Measurements from ENCODE around the gene PROZ.

The PROZ gene

GRCh38 chr13:113204378-113204734 lies 45.9 kb downstream of the PROZ start:
- Histone ChIP-seq H3K27ac (ENCODE audit: low read depth, low read length) (peak overlapping the region; percentile 71), H3K4me1 (ENCODE audit: control insufficient read depth, insufficient read depth, low read length) (peaks cover 32% of the 10 kb centered on the region), H3K4me3 (ENCODE audit: low read length) (peak overlapping the region; percentile 13), H3K36me3 (ENCODE audit: control insufficient read depth, insufficient read depth, low read length) (peaks cover 7% of the 10 kb centered on the region), H3K27me3 (ENCODE audit: control insufficient read depth, insufficient read depth, low read length) (no peaks in the 10 kb centered on the region), H3K9ac (ENCODE audit: low read length) (no peak overlapping the region)

GRCh38 chr13:113205428-113205931 lies 47.0 kb downstream of the PROZ start:
- no peaks in the 10 kb centered on the region for H3K27me3 ChIP-seq (ENCODE audit: control insufficient read depth, insufficient read depth, low read length)
- H3K27ac ChIP-seq (ENCODE audit: low read depth, low read length), result no peak overlapping the region
- H3K4me3 ChIP-seq (ENCODE audit: low read length), result no peak overlapping the region
- H3K4me1 ChIP-seq (ENCODE audit: control insufficient read depth, insufficient read depth, low read length), result peaks cover 32% of the 10 kb centered on the region
- H3K9ac ChIP-seq (ENCODE audit: low read length), result no peak overlapping the region
- H3K36me3 ChIP-seq (ENCODE audit: control insufficient read depth, insufficient read depth, low read length), result peaks cover 3% of the 10 kb centered on the region

- Histone ChIP-seq H3K36me3 (ENCODE audit: control insufficient read depth, insufficient read depth, low read length) (peaks cover 5% of the 10 kb centered on the region), H3K4me3 (ENCODE audit: low read length) (peak overlapping the region; percentile 97), H3K27me3 (ENCODE audit: control insufficient read depth, insufficient read depth, low read length) (no peaks in the 10 kb centered on the region), H3K27ac (ENCODE audit: low read depth, low read length) (peak overlapping the region; percentile 97), H3K4me1 (ENCODE audit: control insufficient read depth, insufficient read depth, low read length) (peaks cover 32% of the 10 kb centered on the region), H3K9ac (ENCODE audit: low read length) (no peak overlapping the region)
Measured at GRCh38 chr13:113207460-113207859, 49.0 kb downstream of the PROZ start.

- H3K4me3 ChIP-seq (ENCODE audit: low read length), result peak overlapping the region; percentile 97
- H3K27ac ChIP-seq (ENCODE audit: low read depth, low read length), result peak overlapping the region; percentile 97
- peak overlapping the region; percentile 86 for H3K9ac ChIP-seq (ENCODE audit: low read length)
- H3K27me3 ChIP-seq (ENCODE audit: control insufficient read depth, insufficient read depth, low read length), result no peaks in the 10 kb centered on the region
- peaks cover 32% of the 10 kb centered on the region for H3K4me1 ChIP-seq (ENCODE audit: control insufficient read depth, insufficient read depth, low read length)
- H3K36me3 ChIP-seq (ENCODE audit: control insufficient read depth, insufficient read depth, low read length), result peaks cover 5% of the 10 kb centered on the region
Measured at GRCh38 chr13:113207890-113208420, 49.5 kb downstream of the PROZ start.

GRCh38 chr13:113208421-113209335 lies 50.2 kb downstream of the PROZ start, which contains the start of gene PCID2:
TSS of gene PCID2 (minus strand) at chr13:113208669. CDS start at chr13:113208634, 35 bp downstream.
- peaks cover 5% of the 10 kb centered on the region for H3K36me3 ChIP-seq (ENCODE audit: control insufficient read depth, insufficient read depth, low read length)
- H3K4me1 ChIP-seq (ENCODE audit: control insufficient read depth, insufficient read depth, low read length), result peaks cover 27% of the 10 kb centered on the region
- peak within 1 kb of the TSS; percentile 97 for H3K4me3 ChIP-seq (ENCODE audit: low read length)
- H3K27me3 ChIP-seq (ENCODE audit: control insufficient read depth, insufficient read depth, low read length), result no peaks in the 10 kb centered on the region
- H3K9ac ChIP-seq (ENCODE audit: low read length), result peak within 1 kb of the TSS; percentile 86
- peak within 1 kb of the TSS; percentile 97 for H3K27ac ChIP-seq (ENCODE audit: low read depth, low read length)

GRCh38 chr13:113209336-113209758 lies 50.9 kb downstream of the PROZ start, which contains the start of gene CUL4A:
TSS of gene CUL4A (plus strand) at chr13:113209613. CDS start at chr13:113209628, 15 bp downstream.
- no peaks in the 10 kb centered on the region for H3K27me3 ChIP-seq (ENCODE audit: control insufficient read depth, insufficient read depth, low read length)
- H3K4me3 ChIP-seq (ENCODE audit: low read length), result peak within 1 kb of the TSS; percentile 97
- H3K36me3 ChIP-seq (ENCODE audit: control insufficient read depth, insufficient read depth, low read length), result peaks cover 5% of the 10 kb centered on the region
- H3K9ac ChIP-seq (ENCODE audit: low read length), result peak within 1 kb of the TSS; percentile 86
- peaks cover 20% of the 10 kb centered on the region for H3K4me1 ChIP-seq (ENCODE audit: control insufficient read depth, insufficient read depth, low read length)
- peak within 1 kb of the TSS; percentile 97 for H3K27ac ChIP-seq (ENCODE audit: low read depth, low read length)

GRCh38 chr13:113209759-113210421 lies 51.4 kb downstream of the PROZ start:
- Histone ChIP-seq H3K27ac (ENCODE audit: low read depth, low read length) (peak overlapping the region; percentile 69), H3K9ac (ENCODE audit: low read length) (no peak overlapping the region), H3K36me3 (ENCODE audit: control insufficient read depth, insufficient read depth, low read length) (peaks cover 5% of the 10 kb centered on the region), H3K4me1 (ENCODE audit: control insufficient read depth, insufficient read depth, low read length) (peaks cover 15% of the 10 kb centered on the region), H3K27me3 (ENCODE audit: control insufficient read depth, insufficient read depth, low read length) (no peaks in the 10 kb centered on the region), H3K4me3 (ENCODE audit: low read length) (peak overlapping the region; percentile 78)

GRCh38 chr13:113210833-113211232 lies 52.4 kb downstream of the PROZ start:
- H3K27ac ChIP-seq (ENCODE audit: low read depth, low read length), result no peak overlapping the region
- H3K9ac ChIP-seq (ENCODE audit: low read length), result no peak overlapping the region
- H3K4me1 ChIP-seq (ENCODE audit: control insufficient read depth, insufficient read depth, low read length), result peaks cover 15% of the 10 kb centered on the region

GRCh38 chr13:113211774-113212173 lies 53.3 kb downstream of the PROZ start:
- Histone ChIP-seq H3K4me1 (ENCODE audit: control insufficient read depth, insufficient read depth, low read length) (peaks cover 19% of the 10 kb centered on the region), H3K27me3 (ENCODE audit: control insufficient read depth, insufficient read depth, low read length) (no peaks in the 10 kb centered on the region), H3K36me3 (ENCODE audit: control insufficient read depth, insufficient read depth, low read length) (peaks cover 2% of the 10 kb centered on the region), H3K9ac (ENCODE audit: low read length) (no peak overlapping the region), H3K27ac (ENCODE audit: low read depth, low read length) (no peak overlapping the region), H3K4me3 (ENCODE audit: low read length) (no peak overlapping the region)

More at GRCh38 chr13:113210833-113211232, 52.4 kb downstream of the PROZ start:
- H3K36me3 ChIP-seq (ENCODE audit: control insufficient read depth, insufficient read depth, low read length), result peaks cover 2% of the 10 kb centered on the region
- H3K27me3 ChIP-seq (ENCODE audit: control insufficient read depth, insufficient read depth, low read length), result no peaks in the 10 kb centered on the region
- no peak overlapping the region for H3K4me3 ChIP-seq (ENCODE audit: low read length)

GRCh38 chr13:113216254-113217048 lies 58.0 kb downstream of the PROZ start:
- no peaks in the 10 kb centered on the region for H3K27me3 ChIP-seq (ENCODE audit: control insufficient read depth, insufficient read depth, low read length)
- peak overlapping the region; percentile 49 for H3K27ac ChIP-seq (ENCODE audit: low read depth, low read length)
- H3K9ac ChIP-seq (ENCODE audit: low read length), result no peak overlapping the region
- no peak overlapping the region for H3K4me3 ChIP-seq (ENCODE audit: low read length)
- peaks cover 9% of the 10 kb centered on the region for H3K4me1 ChIP-seq (ENCODE audit: control insufficient read depth, insufficient read depth, low read length)
- peaks cover 6% of the 10 kb centered on the region for H3K36me3 ChIP-seq (ENCODE audit: control insufficient read depth, insufficient read depth, low read length)

- H3K27ac ChIP-seq (ENCODE audit: low read depth, low read length), result no peak overlapping the region
Measured at GRCh38 chr13:113218586-113218985, 60.1 kb downstream of the PROZ start.

More at GRCh38 chr13:113218586-113218985, 60.1 kb downstream of the PROZ start:
- no peak overlapping the region for H3K4me3 ChIP-seq (ENCODE audit: low read length)
- peaks cover 13% of the 10 kb centered on the region for H3K36me3 ChIP-seq (ENCODE audit: control insufficient read depth, insufficient read depth, low read length)
- H3K9ac ChIP-seq (ENCODE audit: low read length), result no peak overlapping the region
- H3K4me1 ChIP-seq (ENCODE audit: control insufficient read depth, insufficient read depth, low read length), result peaks cover 9% of the 10 kb centered on the region
- H3K27me3 ChIP-seq (ENCODE audit: control insufficient read depth, insufficient read depth, low read length), result no peaks in the 10 kb centered on the region

All from rectal smooth muscle tissue (tissue), 1 donor.